ENCODE results near the gene TGFA.
"Not testable (repeated sequence)": the region's sequence is repeated elsewhere in the genome, so short reads cannot be mapped to it uniquely, and the experiment has no call there.

Gene TGFA

DNA sequence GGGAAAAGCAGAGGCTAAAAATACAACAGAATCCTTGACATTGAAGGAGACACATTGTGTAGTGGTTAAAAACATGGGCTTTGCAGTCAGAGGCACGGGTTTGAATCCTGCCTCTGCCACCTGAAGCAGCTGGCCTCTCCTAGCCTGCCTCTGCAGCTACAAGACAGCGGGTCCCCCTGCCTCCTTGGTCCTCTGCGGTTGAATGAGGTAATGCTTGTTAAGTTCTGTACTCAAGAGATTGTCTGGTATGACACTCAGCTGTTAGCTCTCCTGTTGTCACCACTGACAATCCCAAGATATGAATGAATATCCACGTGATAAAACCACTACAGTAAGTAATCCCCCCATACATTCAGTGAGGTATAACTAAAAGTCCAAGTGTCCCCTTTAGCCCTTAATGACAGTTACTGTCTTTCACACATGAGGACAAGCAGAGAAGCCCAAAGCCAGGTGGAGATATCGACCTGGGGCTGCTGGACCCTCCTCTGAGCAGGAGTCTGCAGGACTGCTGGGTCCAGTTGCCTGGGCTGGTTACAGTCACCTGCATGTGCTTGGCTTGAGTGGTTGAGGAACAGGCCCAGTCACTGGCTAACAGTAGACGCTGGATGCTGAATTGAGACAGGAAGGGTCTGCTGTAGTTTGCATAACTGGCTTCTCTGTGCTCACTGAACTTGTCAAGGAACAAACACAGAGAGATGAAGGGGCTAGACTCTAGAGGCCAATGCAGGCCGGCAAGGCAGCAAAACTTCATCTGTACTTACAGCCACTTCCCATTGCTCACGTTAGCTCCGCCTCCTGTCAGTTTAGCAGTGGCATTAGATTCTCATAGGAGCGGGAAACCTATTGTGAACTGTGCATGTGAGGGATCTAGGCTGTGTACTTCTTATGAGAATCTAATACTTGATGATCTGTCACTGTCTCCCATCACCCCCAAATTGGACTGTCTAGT is 85.5 kb downstream of the TGFA start:
- POLR2A ChIA-PET: no interaction called here
- no peak for DNase-seq (ENCODE audit: extremely low spot score)

DNA sequence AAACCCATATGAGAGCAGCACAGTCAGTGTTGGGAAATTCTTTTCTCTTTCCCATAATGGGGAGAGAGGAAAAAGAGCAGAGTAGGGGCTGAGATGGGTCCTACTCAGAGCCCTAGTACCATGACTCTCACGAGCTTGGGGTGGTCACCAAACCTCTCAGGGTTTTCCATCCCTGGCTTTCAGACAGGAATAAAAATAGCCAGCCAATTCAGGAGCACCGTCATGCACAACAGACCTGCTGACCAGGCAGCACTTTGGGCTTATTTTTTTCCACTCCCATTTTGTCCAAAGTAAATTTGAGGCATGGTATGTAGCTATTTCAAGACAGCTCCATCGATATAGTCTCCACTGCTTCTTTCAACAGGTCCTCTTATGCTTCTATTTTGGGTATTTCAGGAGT is 86.4 kb downstream of the TGFA start:
- ChIA-PET CTCF (no interaction called here), POLR2A (no interaction called here)
- no peak for TF ChIP-seq FOXK2 (IDR thresholded peaks at IDR 0.05)
- no peak for TF ChIP-seq NFRKB (IDR thresholded peaks at IDR 0.05)
- no peak for DNase-seq (ENCODE audit: extremely low spot score)

More for the DNA sequence above, 85.5 kb downstream of the TGFA start:
- TF ChIP-seq BHLHE40 (IDR thresholded peaks at IDR 0.05; ENCODE audit: borderline replicate concordance): no peak
- TF ChIP-seq TARDBP (IDR thresholded peaks at IDR 0.05): no peak
- TF ChIP-seq, protein P1, sequence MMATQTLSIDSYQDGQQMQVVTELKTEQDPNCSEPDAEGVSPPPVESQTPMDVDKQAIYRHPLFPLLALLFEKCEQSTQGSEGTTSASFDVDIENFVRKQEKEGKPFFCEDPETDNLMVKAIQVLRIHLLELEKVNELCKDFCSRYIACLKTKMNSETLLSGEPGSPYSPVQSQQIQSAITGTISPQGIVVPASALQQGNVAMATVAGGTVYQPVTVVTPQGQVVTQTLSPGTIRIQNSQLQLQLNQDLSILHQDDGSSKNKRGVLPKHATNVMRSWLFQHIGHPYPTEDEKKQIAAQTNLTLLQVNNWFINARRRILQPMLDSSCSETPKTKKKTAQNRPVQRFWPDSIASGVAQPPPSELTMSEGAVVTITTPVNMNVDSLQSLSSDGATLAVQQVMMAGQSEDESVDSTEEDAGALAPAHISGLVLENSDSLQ (IDR thresholded peaks at IDR 0.05): no peak
- TF ChIP-seq NFRKB (IDR thresholded peaks at IDR 0.05): no peak
- TF ChIP-seq ELF4 (IDR thresholded peaks at IDR 0.05): no peak
- TF ChIP-seq L3MBTL2 (conservative IDR thresholded peaks at IDR 0.05): no peak
- TF ChIP-seq LEF1 (IDR thresholded peaks at IDR 0.05; ENCODE audit: borderline replicate concordance): no peak
- CTCF ChIA-PET: no interaction called here

DNA sequence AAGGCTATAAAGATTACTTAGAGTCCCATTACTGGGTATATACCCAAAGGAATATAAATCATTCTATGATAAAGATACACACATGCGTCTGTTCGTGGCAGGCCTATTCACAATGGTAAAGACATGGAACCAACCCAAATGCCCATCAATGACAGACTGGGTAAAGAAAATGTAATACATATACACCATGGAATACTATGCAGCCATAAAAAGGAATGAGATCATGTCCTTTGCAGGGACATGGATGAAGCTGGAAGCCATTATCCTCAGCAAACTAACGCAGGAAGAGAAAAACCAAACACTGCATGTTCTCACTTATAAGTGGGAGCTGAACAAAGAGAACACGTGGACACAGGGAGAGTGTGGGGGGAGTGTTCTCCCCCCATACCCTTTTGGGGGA is 87.0 kb downstream of the TGFA start:
- DNase-seq (ENCODE audit: extremely low spot score); POLR2A ChIA-PET: not testable (repeated sequence)
- CTCF ChIA-PET: interaction anchor here (1.1 kb wide), 1 partner anchor 11 kb away, joined by 3 read pairs; no protein-coding TSS in a partner anchor

DNA sequence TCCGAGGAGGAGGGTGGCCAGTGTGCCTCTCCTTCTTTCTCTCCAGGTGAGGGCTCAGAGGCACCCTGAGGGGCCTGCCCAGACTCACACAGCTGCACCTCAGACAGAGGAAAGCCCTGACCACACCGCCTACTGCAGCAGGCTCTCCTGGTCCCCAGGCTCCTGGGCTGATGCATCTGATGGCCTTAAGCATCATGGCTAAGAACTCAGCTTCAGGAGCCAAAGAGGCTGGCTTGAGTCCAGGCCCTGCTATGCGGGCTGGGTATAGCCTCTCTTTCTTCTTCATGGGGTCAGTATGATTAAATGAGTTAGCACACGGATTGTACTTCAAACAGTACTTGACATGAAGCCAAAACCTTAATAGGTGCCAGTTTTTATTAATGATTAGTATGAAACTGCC is 89.6 kb downstream of the TGFA start:
- no peak for TF ChIP-seq CTBP1 (IDR thresholded peaks at IDR 0.05; ENCODE audit: borderline replicate concordance)
- TF ChIP-seq ZNF384 (IDR thresholded peaks at IDR 0.05): no peak
- TF ChIP-seq SUZ12 (IDR thresholded peaks at IDR 0.05): no peak
- TF ChIP-seq, protein P1 (IDR thresholded peaks at IDR 0.05): no peak
- no peak for TF ChIP-seq FOXK2 (IDR thresholded peaks at IDR 0.05)
- no peak for TF ChIP-seq ELF4 (IDR thresholded peaks at IDR 0.05)
- TF ChIP-seq ARNT (IDR thresholded peaks at IDR 0.05): no peak
- no peak for TF ChIP-seq BHLHE40 (IDR thresholded peaks at IDR 0.05; ENCODE audit: borderline replicate concordance)
- TF ChIP-seq SP1 (IDR thresholded peaks at IDR 0.05): no peak
- no peak for TF ChIP-seq L3MBTL2 (conservative IDR thresholded peaks at IDR 0.05)
- no peak for TF ChIP-seq FOXA1 (IDR thresholded peaks at IDR 0.05)
- TF ChIP-seq FOXM1 (IDR thresholded peaks at IDR 0.05; ENCODE audit: borderline replicate concordance): no peak
- no peak for TF ChIP-seq NFRKB (IDR thresholded peaks at IDR 0.05)
- CTCF ChIA-PET: no interaction called here
- POLR2A ChIA-PET: no interaction called here
- no peak for DNase-seq (ENCODE audit: extremely low spot score)

DNA sequence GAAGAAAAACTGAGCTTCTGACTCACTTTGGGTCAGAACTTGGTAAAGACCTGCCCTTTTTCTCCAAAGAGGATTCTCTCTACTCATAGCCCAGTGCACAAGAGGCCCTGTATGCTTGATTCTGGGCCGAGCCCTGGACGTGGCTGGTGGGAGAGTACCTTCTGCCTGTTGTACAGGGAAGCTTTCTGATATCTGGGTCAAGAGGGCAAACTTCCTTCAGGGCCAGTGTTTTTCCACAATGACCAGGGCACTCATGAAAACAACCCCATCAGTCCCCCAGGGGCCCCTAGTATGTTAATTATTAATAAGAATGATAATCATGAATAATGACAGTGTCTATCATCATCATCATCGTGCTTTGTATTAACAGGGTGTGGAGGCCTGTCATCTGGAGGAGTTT is 90.0 kb downstream of the TGFA start:
- ChIA-PET POLR2A (no interaction called here), CTCF (no interaction called here)

DNA sequence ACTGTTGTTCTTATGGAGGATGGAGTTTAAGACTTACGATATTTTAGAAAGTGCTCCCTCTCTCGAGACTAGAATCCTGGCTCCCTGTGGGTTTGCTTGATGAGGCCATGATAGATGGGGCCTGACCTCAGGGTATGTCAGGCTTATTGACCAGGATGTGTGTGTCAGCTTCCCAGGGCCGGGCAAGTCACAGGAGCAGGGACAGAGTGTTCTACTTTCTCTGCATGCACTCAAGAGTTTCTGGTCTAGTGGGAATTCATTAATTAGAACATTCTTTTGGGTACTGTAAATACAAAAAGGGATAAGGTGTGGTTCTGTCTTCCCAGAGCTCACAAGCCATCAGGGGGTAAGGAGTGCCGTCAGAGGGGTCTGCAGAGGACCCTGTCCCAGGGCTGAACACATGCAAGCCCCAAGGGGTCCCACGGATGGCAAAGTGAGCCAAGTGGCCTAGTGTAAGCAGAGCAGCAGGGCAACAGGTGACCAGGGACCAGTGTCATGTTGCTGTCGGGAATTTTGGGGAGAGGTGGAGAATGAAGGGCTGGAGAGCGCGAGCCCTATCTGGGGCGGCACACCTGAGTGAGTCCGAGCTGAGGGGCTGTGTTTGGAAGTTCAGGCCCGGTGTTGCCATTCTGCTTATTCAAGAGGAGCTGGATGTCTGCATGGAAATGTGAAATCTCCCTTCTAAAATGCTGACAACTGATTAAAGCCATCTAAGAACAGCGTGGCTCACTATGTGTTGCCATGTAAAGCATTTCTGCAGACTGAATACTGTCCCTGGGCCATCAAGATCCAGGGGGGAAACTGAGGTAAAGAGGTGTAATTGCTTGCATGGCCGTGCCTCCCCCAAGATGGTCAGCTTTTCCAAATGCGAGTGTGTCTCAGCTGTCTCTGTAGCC is 91.4 kb downstream of the TGFA start:
- DNase-seq (ENCODE audit: extremely low spot score): no peak
- ChIA-PET CTCF (no interaction called here), POLR2A (no interaction called here)
- TF ChIP-seq TARDBP (IDR thresholded peaks at IDR 0.05) (no peak), SUZ12 (IDR thresholded peaks at IDR 0.05) (no peak), NFRKB (IDR thresholded peaks at IDR 0.05) (no peak), CTBP1 (IDR thresholded peaks at IDR 0.05; ENCODE audit: borderline replicate concordance) (no peak), FOXM1 (IDR thresholded peaks at IDR 0.05; ENCODE audit: borderline replicate concordance) (no peak), HDGF (IDR thresholded peaks at IDR 0.05; ENCODE audit: borderline replicate concordance) (no peak), ZNF384 (IDR thresholded peaks at IDR 0.05) (no peak), LEF1 (IDR thresholded peaks at IDR 0.05; ENCODE audit: borderline replicate concordance) (no peak), FOXA1 (IDR thresholded peaks at IDR 0.05) (no peak), ELF4 (IDR thresholded peaks at IDR 0.05) (no peak), BHLHE40 (IDR thresholded peaks at IDR 0.05; ENCODE audit: borderline replicate concordance) (no peak), L3MBTL2 (conservative IDR thresholded peaks at IDR 0.05) (no peak)

More for the DNA sequence above, 90.0 kb downstream of the TGFA start:
- DNase-seq (ENCODE audit: extremely low spot score): no peak
- TF ChIP-seq L3MBTL2 (conservative IDR thresholded peaks at IDR 0.05) (no peak), HDGF (IDR thresholded peaks at IDR 0.05; ENCODE audit: borderline replicate concordance) (no peak), FOXK2 (IDR thresholded peaks at IDR 0.05) (no peak), LEF1 (IDR thresholded peaks at IDR 0.05; ENCODE audit: borderline replicate concordance) (no peak), NFRKB (IDR thresholded peaks at IDR 0.05) (no peak), SP1 (IDR thresholded peaks at IDR 0.05) (no peak), FOXM1 (IDR thresholded peaks at IDR 0.05; ENCODE audit: borderline replicate concordance) (no peak), CTBP1 (IDR thresholded peaks at IDR 0.05; ENCODE audit: borderline replicate concordance) (no peak), TARDBP (IDR thresholded peaks at IDR 0.05) (no peak), BHLHE40 (IDR thresholded peaks at IDR 0.05; ENCODE audit: borderline replicate concordance) (no peak), ELF4 (IDR thresholded peaks at IDR 0.05) (no peak), FOXA1 (IDR thresholded peaks at IDR 0.05) (no peak)
- TF ChIP-seq, protein P1 (IDR thresholded peaks at IDR 0.05): no peak

All from HEK293T (cell line).